GM21825 (cell line): Measurements from ENCODE around the gene PRR23E.

ENCODE experiments used
- ATAC-seq: cut with Tn5 transposase; IDR thresholded peaks from one replicate; pipeline ENCODE4 v1.9.1; 2021; ENCODE audit warnings: mild to moderate bottlenecking, moderate library complexity; ENCODE audit not compliant: unreplicated experiment

The PRR23E gene

GRCh38 chr3:127192576-127193232, at the start of gene PRR23E:
PRR23E (plus strand) TSS chr3:127193131; CDS start chr3:127196686, 3,555 bp downstream.
- ATAC-seq: no peak

- ATAC-seq: no peak
These were observed 49.8 kb upstream of the PRR23E start for GRCh38 chr3:127143172-127143571.

GRCh38 chr3:127144631-127145030, 48.3 kb upstream of the PRR23E start:
- ATAC-seq: no peak

GRCh38 chr3:127145266-127145665, 47.7 kb upstream of the PRR23E start:
- no peak for ATAC-seq

- ATAC-seq: no peak
These were observed 45.5 kb upstream of the PRR23E start for GRCh38 chr3:127147291-127147885.

GRCh38 chr3:127149621-127150310, 43.2 kb upstream of the PRR23E start:
- no peak for ATAC-seq

- no peak for ATAC-seq
These were observed 42.2 kb upstream of the PRR23E start for GRCh38 chr3:127150513-127151250.

GRCh38 chr3:127151251-127151564, 41.7 kb upstream of the PRR23E start:
- no peak for ATAC-seq

- ATAC-seq: no peak
These were observed 40.8 kb upstream of the PRR23E start for GRCh38 chr3:127151992-127152650.

- ATAC-seq: no peak
These were observed 40.0 kb upstream of the PRR23E start for GRCh38 chr3:127152684-127153505.

- ATAC-seq: no peak
These were observed 39.5 kb upstream of the PRR23E start for GRCh38 chr3:127153506-127153815.

GRCh38 chr3:127156338-127157050, 36.4 kb upstream of the PRR23E start:
- no peak for ATAC-seq

- ATAC-seq: no peak
These were observed 35.6 kb upstream of the PRR23E start for GRCh38 chr3:127157171-127157828.

- no peak for ATAC-seq
These were observed 34.2 kb upstream of the PRR23E start for GRCh38 chr3:127158614-127159229.

GRCh38 chr3:127159543-127159942, 33.4 kb upstream of the PRR23E start:
- no peak for ATAC-seq

- ATAC-seq: no peak
These were observed 31.7 kb upstream of the PRR23E start for GRCh38 chr3:127161236-127161635.

- no peak for ATAC-seq
These were observed 30.9 kb upstream of the PRR23E start for GRCh38 chr3:127161973-127162579.

GRCh38 chr3:127162947-127163645, 29.8 kb upstream of the PRR23E start:
- ATAC-seq: no peak
